DOHH2 (cell line): ENCODE results near the gene GDPGP1.

Experiments used
- EZH2phosphoT487 ChIP-seq: fragments of 200-600 bp; sonication (generic); IDR thresholded peaks from 2 replicates; pipeline ENCODE4 v1.6.1; 2017; ENCODE audit warnings: borderline replicate concordance, mild to moderate bottlenecking, antibody characterized with exemption, low read length, moderate library complexity, mixed read lengths
- TF ChIP-seq, protein P1 (sequence below): fragments of 200-600 bp; sonication (generic); IDR thresholded peaks from one replicate; pipeline ENCODE4 v1.5.1; 2014; ENCODE audit warnings: antibody characterized with exemption, mild to moderate bottlenecking, low read depth, low read length; ENCODE audit not compliant: poor library complexity, severe bottlenecking

DNA sequence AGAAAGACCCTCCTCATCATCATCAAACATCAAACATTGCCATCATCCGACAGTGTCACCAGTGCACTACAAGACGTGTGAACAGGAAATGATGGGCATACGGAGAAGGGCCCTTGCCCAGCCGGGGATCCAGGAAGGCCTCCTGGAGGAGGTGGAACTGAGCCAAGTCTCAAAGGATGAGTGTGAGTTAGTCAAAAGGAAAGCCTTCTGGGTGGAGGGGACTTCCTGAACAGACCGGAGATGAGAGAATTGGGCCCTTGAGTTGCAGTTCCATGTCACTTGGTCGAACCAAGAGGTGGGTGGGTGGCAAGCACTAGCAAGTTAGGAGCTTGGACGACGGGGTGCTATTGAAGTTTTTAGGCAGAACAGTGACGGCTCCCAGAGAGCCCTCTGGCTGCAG lies 24.4 kb upstream of the GDPGP1 start:
- TF ChIP-seq, protein P1, sequence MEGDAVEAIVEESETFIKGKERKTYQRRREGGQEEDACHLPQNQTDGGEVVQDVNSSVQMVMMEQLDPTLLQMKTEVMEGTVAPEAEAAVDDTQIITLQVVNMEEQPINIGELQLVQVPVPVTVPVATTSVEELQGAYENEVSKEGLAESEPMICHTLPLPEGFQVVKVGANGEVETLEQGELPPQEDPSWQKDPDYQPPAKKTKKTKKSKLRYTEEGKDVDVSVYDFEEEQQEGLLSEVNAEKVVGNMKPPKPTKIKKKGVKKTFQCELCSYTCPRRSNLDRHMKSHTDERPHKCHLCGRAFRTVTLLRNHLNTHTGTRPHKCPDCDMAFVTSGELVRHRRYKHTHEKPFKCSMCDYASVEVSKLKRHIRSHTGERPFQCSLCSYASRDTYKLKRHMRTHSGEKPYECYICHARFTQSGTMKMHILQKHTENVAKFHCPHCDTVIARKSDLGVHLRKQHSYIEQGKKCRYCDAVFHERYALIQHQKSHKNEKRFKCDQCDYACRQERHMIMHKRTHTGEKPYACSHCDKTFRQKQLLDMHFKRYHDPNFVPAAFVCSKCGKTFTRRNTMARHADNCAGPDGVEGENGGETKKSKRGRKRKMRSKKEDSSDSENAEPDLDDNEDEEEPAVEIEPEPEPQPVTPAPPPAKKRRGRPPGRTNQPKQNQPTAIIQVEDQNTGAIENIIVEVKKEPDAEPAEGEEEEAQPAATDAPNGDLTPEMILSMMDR: no peak
- no peak for TF ChIP-seq EZH2phosphoT487
